OCI-LY7 (cell line): Measurements from ENCODE around the gene PKIB. TPM values are rescaled to one million over a fixed set of nuclear protein-coding genes. Genes with fewer than 3 reads are reported as not detected.

ENCODE experiments used
- BruUV-seq: library from RNA; stranded (reverse); fragments of 400-500 nt; replicated peaks from 2 replicates; lab custom pipeline; 2021; lab: Mats Ljungman, UMichigan
- CTCF ChIA-PET: fragments of 300-600 bp; sonication (Branson Sonifier 250); formaldehyde crosslinking; loops from one replicate; lab custom pipeline; 2022; ENCODE audit warnings: antibody characterized with exemption; ENCODE audit not compliant: unreplicated experiment; lab: Charles Lee
- POLR2A ChIA-PET: fragments of 300-600 bp; sonication (Branson Sonifier 250); formaldehyde crosslinking; loops from one replicate; lab custom pipeline; 2022; ENCODE audit warnings: antibody characterized with exemption; lab: Charles Lee
- DNase-seq: peaks from one replicate; pipeline ENCODE4 v3.0.0-alpha.2; 2015; ENCODE audit warnings: low spot score
- H2AFZ ChIP-seq: fragments of 200-600 bp; sonication (generic), shearing (Covaris generic); 2 replicates; pipeline ENCODE4 v1.6.1; 2014; ENCODE audit warnings: mild to moderate bottlenecking, antibody characterized with exemption, low read length, moderate library complexity
- H3K27ac ChIP-seq: fragments of 200-600 bp; sonication (generic); 2 replicates; pipeline ENCODE4 v1.5.1; 2014; ENCODE audit warnings: mixed run types, low read depth, mild to moderate bottlenecking, moderate library complexity, low read length, inconsistent platforms; ENCODE audit not compliant: poor library complexity, severe bottlenecking
- H3K36me3 ChIP-seq: fragments of 200-600 bp; sonication (generic); 2 replicates; pipeline ENCODE4 v1.6.1; 2014; ENCODE audit warnings: mild to moderate bottlenecking, antibody characterized with exemption, low read length, moderate library complexity, mixed read lengths; ENCODE audit not compliant: insufficient read depth
- H3K4me1 ChIP-seq: fragments of 200-600 bp; sonication (generic); 2 replicates; pipeline ENCODE4 v1.5.1; 2014; ENCODE audit warnings: mild to moderate bottlenecking, low read length; ENCODE audit not compliant: insufficient read depth, poor library complexity, severe bottlenecking
- H3K4me2 ChIP-seq: fragments of 200-600 bp; sonication (generic); 2 replicates; pipeline ENCODE4 v1.6.1; 2014; ENCODE audit warnings: mild to moderate bottlenecking, low read length
- H3K4me3 ChIP-seq: fragments of 200-600 bp; sonication (generic); 2 replicates; pipeline ENCODE4 v1.5.1; 2014; ENCODE audit warnings: mild to moderate bottlenecking, low read depth, low read length; ENCODE audit not compliant: poor library complexity, severe bottlenecking
- H3K79me2 ChIP-seq: fragments of 200-600 bp; sonication (generic); 2 replicates; pipeline ENCODE4 v1.6.1; 2016; ENCODE audit warnings: low read depth, mild to moderate bottlenecking, low read length, moderate library complexity, mixed read lengths; ENCODE audit not compliant: insufficient read depth
- H3K9me2 ChIP-seq: fragments of 200-600 bp; sonication (generic); 2 replicates; pipeline ENCODE4 v1.6.1; 2016; ENCODE audit warnings: mild to moderate bottlenecking, low read length, mixed read lengths; ENCODE audit not compliant: insufficient read depth
- H3K9me3 ChIP-seq: fragments of 200-600 bp; sonication (generic); 2 replicates; pipeline ENCODE4 v1.6.1; 2014; ENCODE audit warnings: mild to moderate bottlenecking, mixed run types, low read length, mixed read lengths
- H4K20me1 ChIP-seq: fragments of 200-600 bp; sonication (generic); 2 replicates; pipeline ENCODE4 v1.6.1; 2014; ENCODE audit warnings: mild to moderate bottlenecking, antibody characterized with exemption, low read length, moderate library complexity, mixed read lengths; ENCODE audit not compliant: insufficient read depth
- CTCF ChIP-seq: fragments of 200-600 bp; sonication (generic); conservative IDR thresholded peaks from 2 replicates; pipeline ENCODE4 v1.5.1; 2014; ENCODE audit warnings: mild to moderate bottlenecking, antibody characterized with exemption, low read length, moderate library complexity, mixed read lengths
- EZH2phosphoT487 ChIP-seq: fragments of 200-600 bp; sonication (generic); IDR thresholded peaks from 2 replicates; pipeline ENCODE4 v1.6.1; 2018; ENCODE audit warnings: low read depth, borderline replicate concordance, mild to moderate bottlenecking, mixed run types, antibody characterized with exemption, low read length, moderate library complexity, mixed read lengths
- intact Hi-C: fragments of 100-400 bp; cut with micrococcal nuclease; formaldehyde crosslinking; loops from one replicate; pipeline ENCODE4 v1.10.0; 2022; ENCODE audit not compliant: unreplicated experiment
- small RNA-seq: library from RNA; depleted of rRNA; stranded (forward); fragments of <200 nt; gene quantifications from one replicate; pipeline ENCODE3, GENCODE V24; 2014
- total RNA-seq, 2 experiments: library from RNA; depleted of rRNA in 1 of 2; stranded (reverse); fragments of >200 nt in 1 of 2; shearing (Covaris generic) in 1 of 2; gene quantifications; 2 replicates each; pipeline ENCODE4 v1.2.3, GENCODE V29; 2014 to 2022

Gene PKIB
- total RNA-seq, 2 experiments from 2014 or later: 0.46 TPM; not detected in 1

DNA sequence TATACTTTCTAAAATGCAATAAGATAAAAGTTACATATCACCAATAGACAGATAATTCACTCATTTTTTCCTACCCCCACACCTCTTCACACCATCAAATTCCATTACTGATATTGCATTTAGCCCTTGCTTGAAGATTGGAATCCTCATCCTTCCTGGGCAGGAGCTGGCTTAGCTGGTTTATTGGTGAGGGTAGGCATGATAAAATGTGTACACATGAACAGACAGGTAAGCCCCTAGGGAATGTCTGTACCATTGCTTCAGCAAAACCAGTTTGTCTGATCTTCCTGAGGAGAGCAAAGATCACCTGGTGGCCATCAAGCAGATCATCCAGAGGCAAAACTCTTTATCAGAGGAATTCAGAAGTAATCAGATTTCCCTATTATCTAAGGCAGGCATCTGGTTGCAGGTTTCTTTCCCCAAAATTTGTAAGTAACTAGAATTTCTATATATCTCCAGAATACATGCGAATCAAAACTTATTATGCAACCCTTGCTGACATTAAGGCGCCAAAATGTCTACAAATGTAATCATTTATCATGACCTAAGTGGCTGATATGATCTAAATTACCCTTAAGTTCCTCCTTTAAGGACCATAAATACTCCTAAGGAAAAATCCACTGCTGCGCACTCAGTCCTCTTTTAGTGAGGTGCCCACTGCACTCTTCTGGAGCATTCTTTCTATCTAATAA is 162.7 kb downstream of the PKIB start:
- intact Hi-C loops: no loop called here
- ChIA-PET POLR2A (no interaction called here), CTCF (no interaction called here)
- no peaks in the 10 kb centered on the region for H3K9me3 ChIP-seq
- TF ChIP-seq CTCF: no peak
- TF ChIP-seq EZH2phosphoT487: no peak
- BruUV-seq: no TSS peak
- no peak overlapping the region for H3K4me2 ChIP-seq
- DNase-seq: no peak
- H3K4me3 ChIP-seq: no peak overlapping the region
- H3K36me3 ChIP-seq: no peaks in the 10 kb centered on the region
- no peak overlapping the region for H3K27ac ChIP-seq
- H2AFZ ChIP-seq: no peak overlapping the region
- no peaks in the 10 kb centered on the region for H4K20me1 ChIP-seq
- H3K9me2 ChIP-seq: 0 out of 2 replicates have a peak, but pooled peaks cover 2% of the 10 kb centered on the region
- no peaks in the 10 kb centered on the region for H3K79me2 ChIP-seq
- H3K4me1 ChIP-seq: no peaks in the 10 kb centered on the region

Small RNAs within 50 kb of the gene (small RNA-seq; reads per million reads assigned to genes)
- not detected for gene RN7SL564P

Other genes with a start within 250 kb of the PKIB start
- 17.4 and 29.6 TPM in 2 replicates for gene HSF2, start 210.8 kb upstream of the PKIB start, total RNA-seq (2014; rRNA removed; shearing (Covaris generic))
- 12.1 and 15.7 TPM in 2 replicates for gene HSF2, start 210.8 kb upstream of the PKIB start, total RNA-seq (2022)
- gene SERINC1, start 138.6 kb upstream of the PKIB start, total RNA-seq (2014; rRNA removed; shearing (Covaris generic)): 12.7 and 12.8 TPM in 2 replicates
- gene SERINC1, start 138.6 kb upstream of the PKIB start, total RNA-seq (2022): 26.0 and 26.9 TPM in 2 replicates
- gene FABP7, start 169.3 kb downstream of the PKIB start, total RNA-seq (2014; rRNA removed; shearing (Covaris generic)): not detected in 2 replicates
- gene FABP7, start 169.3 kb downstream of the PKIB start, total RNA-seq (2022): not detected in 2 replicates
- gene SMPDL3A, start 178.9 kb downstream of the PKIB start, total RNA-seq (2014; rRNA removed; shearing (Covaris generic)): not detected in 2 replicates
- gene SMPDL3A, start 178.9 kb downstream of the PKIB start, total RNA-seq (2022): not detected in 2 replicates